GM12878 (cell line): ENCODE measurements around the gene DPYSL3. TPM values are rescaled to one million over a fixed set of nuclear protein-coding genes. Genes with fewer than 3 reads are reported as not detected.
A peak's percentile ranks its signal among the peaks of the same experiment; 100 is the strongest.

Source experiments
- BMI1 ChIP-seq: fragments of 450-650 bp; IDR thresholded peaks from 2 replicates; pipeline ENCODE4 v1.6.1; 2016; ENCODE audit warnings: mild to moderate bottlenecking, moderate library complexity, borderline replicate concordance
- CEBPZ ChIP-seq: fragments of 150-350 bp; IDR thresholded peaks from 2 replicates; pipeline ENCODE4 v1.6.1; 2016; ENCODE audit warnings: low read depth, low read length
- CHD2 ChIP-seq: IDR thresholded peaks from 2 replicates; pipeline ENCODE4 v1.6.1; 2011; ENCODE audit warnings: low read depth, low read length, improper control_type of control experiment, borderline replicate concordance
- DPF2 ChIP-seq: fragments of 450-650 bp; IDR thresholded peaks from 2 replicates; pipeline ENCODE4 v1.6.1; 2017; ENCODE audit warnings: mild to moderate bottlenecking
- ETV6 ChIP-seq, 2 experiments: fragments of 450-650 bp in 1 of 2; IDR thresholded peaks in 1 of 2; conservative IDR thresholded peaks in 1 of 2; 2 replicates each; pipeline ENCODE4 v1.6.1; 2014; ENCODE audit warnings: antibody characterized with exemption in 1 of 2, borderline replicate concordance in 1 of 2, low read depth in 1 of 2, mild to moderate bottlenecking in 1 of 2, moderate library complexity in 1 of 2
- FOXM1 ChIP-seq: IDR thresholded peaks from 2 replicates; pipeline ENCODE4 v1.6.1; 2012; ENCODE audit warnings: low read depth, mild to moderate bottlenecking, inconsistent platforms, low read length, moderate library complexity
- HDAC2 ChIP-seq: fragments of 200-600 bp; sonication (generic); IDR thresholded peaks from 2 replicates; pipeline ENCODE4 v1.6.1; 2017
- HDGF ChIP-seq: fragments of 450-650 bp; IDR thresholded peaks from 2 replicates; pipeline ENCODE4 v1.6.1; 2016; ENCODE audit warnings: antibody characterized with exemption
- IKZF1 ChIP-seq: fragments of 450-650 bp; conservative IDR thresholded peaks from 2 replicates; pipeline ENCODE4 v1.6.1; 2017; ENCODE audit warnings: antibody characterized with exemption, mild to moderate bottlenecking
- IKZF2 ChIP-seq, 2 experiments: fragments of 450-650 bp; IDR thresholded peaks; 2 replicates each; pipeline ENCODE4 v1.6.1; 2017; ENCODE audit warnings: mild to moderate bottlenecking in 2 of 2, moderate library complexity in 2 of 2
- JUNB ChIP-seq: IDR thresholded peaks from 2 replicates; pipeline ENCODE4 v1.6.1; 2016; ENCODE audit warnings: antibody characterized with exemption, mild to moderate bottlenecking
- KAT2A ChIP-seq: conservative IDR thresholded peaks from 2 replicates; pipeline ENCODE4 v1.6.1; 2011; ENCODE audit warnings: low read depth, low read length; ENCODE audit not compliant: control insufficient read depth
- NFIC ChIP-seq: IDR thresholded peaks from 2 replicates; pipeline ENCODE4 v1.6.1; 2012; ENCODE audit warnings: low read depth, mild to moderate bottlenecking, inconsistent platforms, low read length, moderate library complexity
- PML ChIP-seq: IDR thresholded peaks from 2 replicates; pipeline ENCODE4 v1.6.1; 2012; ENCODE audit warnings: low read length, inconsistent platforms
- POLR2AphosphoS5 ChIP-seq: IDR thresholded peaks from 2 replicates; pipeline ENCODE4 v1.6.1; 2011; ENCODE audit warnings: mild to moderate bottlenecking, low read length, inconsistent platforms
- REST ChIP-seq: IDR thresholded peaks from 2 replicates; pipeline ENCODE4 v1.6.1; 2012; ENCODE audit warnings: mild to moderate bottlenecking, low read depth, low read length
- RFX5 ChIP-seq: IDR thresholded peaks from 2 replicates; pipeline ENCODE4 v1.6.1; 2011; ENCODE audit warnings: low read depth, low read length, improper control_type of control experiment
- SIN3A ChIP-seq: IDR thresholded peaks from 2 replicates; pipeline ENCODE4 v1.6.1; 2012; ENCODE audit warnings: low read depth, low read length, improper control_type of control experiment
- SMARCA5 ChIP-seq: fragments of 450-650 bp; IDR thresholded peaks from 2 replicates; pipeline ENCODE4 v1.6.1; 2017; ENCODE audit warnings: mild to moderate bottlenecking
- SPI1 ChIP-seq: IDR thresholded peaks from 2 replicates; pipeline ENCODE4 v1.6.1; 2011; ENCODE audit warnings: low read depth, mild to moderate bottlenecking, low read length, moderate library complexity, borderline replicate concordance; ENCODE audit not compliant: insufficient read depth
- polyA plus RNA-seq, 11 experiments: library from polyadenylated mRNA; depleted of rRNA in 4 of 11; unstranded in 6 of 11; stranded (reverse) in 5 of 11; fragments of >200 nt; fragmentation: Nextera tagmentation in 4 of 11; fragmentation: Illumina TruSeq in 1 of 11; extraction: Ambion mirVana in 4 of 11; extraction: Trizol in 1 of 11; gene quantifications; 1 replicate in 1 of 11; 2 replicates in 10 of 11; pipeline versions ENCODE4 v1.2.1 to v1.2.3, GENCODE V29; 2011 to 2016; ENCODE audit warnings: inconsistent platforms in 2 of 11, missing spikeins in 2 of 11, low read depth in 1 of 11
- total RNA-seq, 4 experiments: library from RNA; depleted of rRNA in 3 of 4; stranded (reverse); fragments of >200 nt in 3 of 4; fragmentation: Illumina TruSeq in 1 of 4; extraction: Trizol in 1 of 4; gene quantifications; 2 replicates each; pipeline versions ENCODE4 v1.2.1 to v1.2.3, GENCODE V29; 2013 to 2021
- TF ChIP-seq, protein P1 (sequence below): fragments of 450-650 bp; IDR thresholded peaks from 2 replicates; pipeline ENCODE4 v1.6.1; 2016; ENCODE audit warnings: mild to moderate bottlenecking
- TF ChIP-seq, protein P2 (sequence below): IDR thresholded peaks from 2 replicates; pipeline ENCODE4 v1.6.1; 2012; ENCODE audit warnings: low read length, inconsistent platforms

DPYSL3 gene
- total and polyA plus RNA-seq, 10 of the 15 experiments (the other 5 are each of a cell fraction or from before 2014, with no cell fraction given) = 0.08 to 1.5 (median 0.45) TPM; not detected in 1

DNA sequence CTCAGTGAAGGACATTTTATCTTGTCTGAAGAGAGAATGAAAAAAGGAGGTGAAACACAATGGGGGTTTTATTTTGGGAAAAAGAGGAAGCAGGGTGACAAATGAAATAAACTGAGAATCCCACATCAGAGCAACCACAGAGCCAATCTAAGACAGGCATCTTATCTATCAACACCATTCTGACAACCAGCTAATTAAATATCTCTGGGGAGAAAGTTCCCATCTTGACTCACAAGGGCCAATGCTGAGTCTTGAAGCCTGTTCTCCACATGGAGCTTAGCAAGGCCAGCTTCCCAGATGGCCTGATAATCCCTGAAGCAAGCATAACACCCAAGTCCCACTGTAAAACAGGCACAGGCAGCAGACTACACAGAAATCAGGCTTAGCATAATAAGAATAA is 30.4 kb downstream of the DPYSL3 start (continued):
- no peak for TF ChIP-seq CEBPZ
- TF ChIP-seq KAT2A = no peak
- no peak for TF ChIP-seq POLR2AphosphoS5
- no peak for TF ChIP-seq SIN3A
- TF ChIP-seq PML = no peak
- no peak for TF ChIP-seq SMARCA5
- TF ChIP-seq ETV6 (conservative IDR thresholded peaks at IDR 0.05 in 1 of 2, IDR thresholded peaks at IDR 0.05 in 1 of 2; ENCODE audit: borderline replicate concordance in 1 of 2, low read depth in 1 of 2) = no peak
- no peak for TF ChIP-seq RFX5
- no peak for TF ChIP-seq HDGF
- peak; percentile 95 for TF ChIP-seq DPF2
- TF ChIP-seq, protein P1, sequence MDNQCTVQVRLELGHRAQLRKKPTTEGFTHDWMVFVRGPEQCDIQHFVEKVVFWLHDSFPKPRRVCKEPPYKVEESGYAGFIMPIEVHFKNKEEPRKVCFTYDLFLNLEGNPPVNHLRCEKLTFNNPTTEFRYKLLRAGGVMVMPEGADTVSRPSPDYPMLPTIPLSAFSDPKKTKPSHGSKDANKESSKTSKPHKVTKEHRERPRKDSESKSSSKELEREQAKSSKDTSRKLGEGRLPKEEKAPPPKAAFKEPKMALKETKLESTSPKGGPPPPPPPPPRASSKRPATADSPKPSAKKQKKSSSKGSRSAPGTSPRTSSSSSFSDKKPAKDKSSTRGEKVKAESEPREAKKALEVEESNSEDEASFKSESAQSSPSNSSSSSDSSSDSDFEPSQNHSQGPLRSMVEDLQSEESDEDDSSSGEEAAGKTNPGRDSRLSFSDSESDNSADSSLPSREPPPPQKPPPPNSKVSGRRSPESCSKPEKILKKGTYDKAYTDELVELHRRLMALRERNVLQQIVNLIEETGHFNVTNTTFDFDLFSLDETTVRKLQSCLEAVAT = peak; percentile 87
- peak; percentile 80 for TF ChIP-seq SPI1
- peak; percentile 44; the same call in 1 of the 2 replicates for TF ChIP-seq FOXM1
- TF ChIP-seq REST = no peak
- TF ChIP-seq, protein P2, sequence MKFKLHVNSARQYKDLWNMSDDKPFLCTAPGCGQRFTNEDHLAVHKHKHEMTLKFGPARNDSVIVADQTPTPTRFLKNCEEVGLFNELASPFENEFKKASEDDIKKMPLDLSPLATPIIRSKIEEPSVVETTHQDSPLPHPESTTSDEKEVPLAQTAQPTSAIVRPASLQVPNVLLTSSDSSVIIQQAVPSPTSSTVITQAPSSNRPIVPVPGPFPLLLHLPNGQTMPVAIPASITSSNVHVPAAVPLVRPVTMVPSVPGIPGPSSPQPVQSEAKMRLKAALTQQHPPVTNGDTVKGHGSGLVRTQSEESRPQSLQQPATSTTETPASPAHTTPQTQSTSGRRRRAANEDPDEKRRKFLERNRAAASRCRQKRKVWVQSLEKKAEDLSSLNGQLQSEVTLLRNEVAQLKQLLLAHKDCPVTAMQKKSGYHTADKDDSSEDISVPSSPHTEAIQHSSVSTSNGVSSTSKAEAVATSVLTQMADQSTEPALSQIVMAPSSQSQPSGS = 0 out of 2 replicates have a peak, but pooled peaks have one; percentile 22
- TF ChIP-seq BMI1 = peak; percentile 78; the same call in 1 of the 2 replicates
- TF ChIP-seq CHD2 = no peak; the same call in 1 of the 2 replicates
- TF ChIP-seq IKZF1 = peak; percentile 86
- peak; percentile 19; the same call in 1 of the 2 replicates for TF ChIP-seq JUNB
- TF ChIP-seq HDAC2 = no peak
- peak; percentile 43; the same call in 1 of the 2 replicates for TF ChIP-seq NFIC
- TF ChIP-seq IKZF2 (IDR thresholded peaks at IDR 0.05) = peak; percentile 92 to 94
